Measurements from ENCODE around the gene MFSD12.

The MFSD12 gene

DNA sequence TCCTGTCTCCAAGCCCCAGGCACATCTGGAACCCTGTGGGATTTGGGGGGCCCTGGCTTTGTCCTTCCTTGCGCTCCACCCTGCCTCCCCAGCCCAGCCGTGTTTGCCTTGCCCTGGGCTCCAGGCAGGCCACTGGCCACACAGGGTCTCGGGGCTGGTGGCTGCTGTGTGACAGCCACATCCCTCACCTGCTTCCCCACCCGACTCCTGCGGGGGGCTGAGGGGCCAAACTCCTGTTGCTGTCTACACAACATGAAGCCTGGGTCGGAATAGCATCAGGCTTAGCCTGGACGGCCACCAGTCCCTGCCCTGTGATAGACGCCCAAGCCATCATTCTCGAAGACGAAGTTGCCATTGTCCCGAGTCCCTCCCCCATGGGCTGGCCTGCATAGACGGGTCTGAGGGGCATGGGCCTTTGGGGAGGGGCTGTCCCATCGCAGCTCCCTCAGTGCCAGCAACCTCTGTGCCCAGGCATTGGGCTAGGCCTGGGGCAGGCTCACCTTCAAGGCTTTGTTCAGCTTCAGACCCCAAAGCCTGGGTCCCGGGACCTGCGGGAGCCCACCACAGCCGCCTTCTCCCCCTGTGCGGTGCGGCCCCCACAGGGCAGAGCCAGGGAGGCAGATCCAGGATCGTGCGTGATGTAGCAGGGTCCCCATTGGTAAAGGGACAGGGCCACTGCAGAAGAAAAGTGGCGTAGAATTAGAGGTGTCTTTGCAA is 33.9 kb downstream of the MFSD12 start:
- H3K27ac ChIP-seq = no peak overlapping the region
- TF ChIP-seq, protein P1, sequence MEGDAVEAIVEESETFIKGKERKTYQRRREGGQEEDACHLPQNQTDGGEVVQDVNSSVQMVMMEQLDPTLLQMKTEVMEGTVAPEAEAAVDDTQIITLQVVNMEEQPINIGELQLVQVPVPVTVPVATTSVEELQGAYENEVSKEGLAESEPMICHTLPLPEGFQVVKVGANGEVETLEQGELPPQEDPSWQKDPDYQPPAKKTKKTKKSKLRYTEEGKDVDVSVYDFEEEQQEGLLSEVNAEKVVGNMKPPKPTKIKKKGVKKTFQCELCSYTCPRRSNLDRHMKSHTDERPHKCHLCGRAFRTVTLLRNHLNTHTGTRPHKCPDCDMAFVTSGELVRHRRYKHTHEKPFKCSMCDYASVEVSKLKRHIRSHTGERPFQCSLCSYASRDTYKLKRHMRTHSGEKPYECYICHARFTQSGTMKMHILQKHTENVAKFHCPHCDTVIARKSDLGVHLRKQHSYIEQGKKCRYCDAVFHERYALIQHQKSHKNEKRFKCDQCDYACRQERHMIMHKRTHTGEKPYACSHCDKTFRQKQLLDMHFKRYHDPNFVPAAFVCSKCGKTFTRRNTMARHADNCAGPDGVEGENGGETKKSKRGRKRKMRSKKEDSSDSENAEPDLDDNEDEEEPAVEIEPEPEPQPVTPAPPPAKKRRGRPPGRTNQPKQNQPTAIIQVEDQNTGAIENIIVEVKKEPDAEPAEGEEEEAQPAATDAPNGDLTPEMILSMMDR (IDR thresholded peaks at IDR 0.05) = no peak
- TF ChIP-seq ZFX (IDR thresholded peaks at IDR 0.05; ENCODE audit: borderline replicate concordance) = no peak

DNA sequence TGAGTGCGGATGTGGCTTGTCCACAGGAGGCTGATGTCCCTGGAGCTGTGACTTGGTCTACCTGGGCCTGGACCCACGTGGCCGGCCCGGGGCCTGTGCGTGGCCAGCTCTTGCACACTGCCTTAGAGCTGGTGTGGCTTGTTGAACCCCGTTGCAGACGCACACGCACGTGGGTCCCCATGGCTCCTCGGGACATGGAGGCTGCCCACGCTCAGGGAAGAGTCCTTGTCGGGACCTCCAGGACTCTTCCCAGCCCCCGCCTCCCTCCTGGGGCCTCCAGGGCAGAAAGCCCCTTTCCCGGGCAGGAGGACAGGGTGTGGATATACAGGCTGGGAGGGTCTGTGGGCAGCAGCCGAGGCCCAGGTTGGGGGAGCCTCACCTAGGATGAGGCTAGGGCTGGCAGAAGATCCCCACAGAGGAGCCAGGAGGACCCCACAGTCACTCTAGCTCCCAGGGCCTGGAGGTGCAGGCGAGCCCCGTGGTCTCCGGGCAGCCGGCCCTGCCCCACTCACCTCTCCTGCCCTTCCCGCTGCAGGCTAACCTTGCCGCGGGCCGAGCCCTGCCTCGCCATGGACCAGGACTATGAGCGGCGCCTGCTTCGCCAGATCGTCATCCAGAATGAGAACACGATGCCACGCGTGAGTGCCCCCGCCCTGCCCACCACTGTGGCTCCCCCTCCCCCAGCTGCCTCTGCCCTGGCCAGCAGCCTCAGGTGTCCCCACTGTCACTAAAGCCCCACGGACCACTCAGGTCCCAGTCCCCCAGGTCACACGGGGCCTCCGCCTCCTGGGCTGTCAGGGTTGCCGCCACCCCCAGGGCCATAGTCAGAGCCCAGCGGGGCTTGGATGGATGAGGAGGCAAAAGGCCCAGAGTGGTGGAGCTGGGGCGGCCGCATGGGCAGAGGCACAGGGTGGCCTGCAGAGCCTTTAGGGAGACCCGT is 34.7 kb downstream of the MFSD12 start:
- no peak overlapping the region for H3K27ac ChIP-seq
- no peak for TF ChIP-seq ZFX (IDR thresholded peaks at IDR 0.05; ENCODE audit: borderline replicate concordance)
- TF ChIP-seq, protein P1 (IDR thresholded peaks at IDR 0.05) = no peak

DNA sequence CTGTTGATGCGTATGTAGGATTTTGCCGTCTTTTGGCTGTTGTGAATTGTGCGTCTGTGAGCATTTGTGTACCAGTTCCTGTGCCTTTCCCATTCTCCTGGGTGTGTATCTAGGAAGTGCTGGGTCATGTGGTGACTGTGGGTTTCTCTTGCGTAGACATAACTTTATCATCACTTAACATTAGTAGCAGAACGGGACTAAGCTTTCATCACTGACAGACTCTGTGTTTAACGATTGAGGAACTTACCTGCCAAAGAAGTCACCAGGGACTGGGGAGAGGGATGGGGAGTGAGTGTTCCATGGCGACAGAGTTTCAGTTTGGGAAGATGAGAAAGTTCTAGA is 36.3 kb downstream of the MFSD12 start:
- TF ChIP-seq, protein P1 (IDR thresholded peaks at IDR 0.05) = no peak
- no peak for TF ChIP-seq ZFX (IDR thresholded peaks at IDR 0.05; ENCODE audit: borderline replicate concordance)
- H3K27ac ChIP-seq = no peak overlapping the region

DNA sequence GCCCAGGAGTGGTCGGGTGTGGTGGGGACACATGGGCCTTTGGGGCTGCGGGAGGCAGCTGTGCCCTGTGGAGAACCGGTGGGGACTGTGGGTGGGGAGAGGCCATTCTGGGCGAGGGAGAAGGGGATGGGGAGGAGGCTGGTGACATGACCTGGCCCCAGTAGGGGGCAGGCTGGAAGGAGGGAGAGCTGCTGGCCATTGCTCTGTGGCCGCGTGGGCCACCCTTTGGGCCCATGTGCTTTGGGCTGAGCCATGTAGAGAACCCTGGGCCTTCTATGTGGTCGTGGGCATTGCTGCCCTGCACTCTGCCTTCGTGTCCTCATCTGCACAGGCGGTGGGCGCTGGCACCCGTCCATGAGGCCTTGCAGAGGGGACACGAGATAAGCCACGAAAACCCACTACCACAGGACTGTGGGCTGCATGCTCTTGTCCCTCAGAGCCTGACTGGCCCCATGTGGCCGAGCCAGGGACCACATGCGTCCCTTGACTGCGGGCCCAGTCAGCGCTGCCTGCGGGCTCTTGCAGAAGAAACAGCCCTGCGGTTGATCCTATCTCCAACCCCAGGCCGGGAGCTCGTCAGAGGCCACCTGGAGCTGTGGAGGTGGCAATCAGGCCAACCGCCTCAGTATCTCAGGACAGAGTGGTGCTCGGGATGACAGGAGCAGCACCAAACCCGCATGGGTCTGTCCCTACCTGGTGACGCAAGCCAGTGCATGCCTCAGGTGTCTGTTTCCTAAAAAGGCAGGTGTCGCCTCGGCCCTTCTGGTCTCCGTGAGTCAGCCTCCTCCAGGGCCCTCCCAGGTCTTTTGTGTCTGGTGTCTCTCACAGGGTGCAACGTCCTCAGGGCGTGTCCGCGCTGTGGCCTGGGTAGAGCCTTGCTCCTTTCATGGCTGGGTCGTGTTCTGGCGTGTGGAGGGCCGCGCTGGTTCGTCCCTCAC is 37.0 kb downstream of the MFSD12 start:
- no peak overlapping the region for H3K27ac ChIP-seq
- TF ChIP-seq ZFX (IDR thresholded peaks at IDR 0.05; ENCODE audit: borderline replicate concordance) = no peak
- TF ChIP-seq, protein P1 (IDR thresholded peaks at IDR 0.05) = no peak

DNA sequence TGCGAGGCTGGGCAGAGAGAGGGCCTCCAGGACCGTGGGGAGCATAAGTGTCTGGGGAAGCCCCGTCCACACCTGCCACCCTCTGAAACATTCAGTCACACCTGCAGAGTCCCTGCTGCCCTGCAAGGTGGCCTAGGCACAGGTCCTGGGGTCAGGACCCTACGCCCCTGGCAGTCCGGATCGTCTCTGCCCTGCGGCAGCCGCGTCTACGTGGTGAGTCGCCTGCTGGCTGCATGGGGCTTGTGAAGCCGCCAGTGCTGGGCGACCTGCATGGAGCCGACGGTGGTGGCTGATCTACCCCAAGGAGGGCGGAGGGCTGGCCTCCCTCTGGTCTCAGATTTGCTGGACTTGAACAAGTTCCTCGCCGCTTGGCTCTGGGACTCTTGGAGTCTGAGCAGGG is 38.3 kb downstream of the MFSD12 start:
- no peak for TF ChIP-seq ZFX (IDR thresholded peaks at IDR 0.05; ENCODE audit: borderline replicate concordance)
- TF ChIP-seq, protein P1 (IDR thresholded peaks at IDR 0.05) = no peak
- H3K27ac ChIP-seq = no peak overlapping the region

DNA sequence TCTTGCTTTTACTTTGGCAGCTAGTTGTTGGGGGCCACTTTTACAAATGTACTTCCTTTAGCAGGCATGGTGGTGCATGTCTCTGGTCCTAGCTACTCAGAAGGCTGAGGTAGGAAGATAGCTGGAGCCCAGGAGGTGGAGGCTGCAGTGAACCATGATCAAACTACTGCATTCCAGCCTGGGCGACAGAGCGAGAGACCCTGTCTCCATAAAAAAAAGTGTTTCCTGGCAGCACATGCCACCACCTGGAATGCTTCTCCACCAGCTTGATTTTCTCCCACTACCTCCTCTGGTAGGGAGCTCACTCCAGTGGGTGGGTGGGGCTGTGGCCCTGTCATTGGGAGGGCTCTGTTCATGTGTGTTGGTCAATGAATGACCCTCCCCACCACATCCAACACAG is 38.7 kb downstream of the MFSD12 start:
- no peak for TF ChIP-seq ZFX (IDR thresholded peaks at IDR 0.05; ENCODE audit: borderline replicate concordance)
- TF ChIP-seq, protein P1 (IDR thresholded peaks at IDR 0.05) = no peak
- no peak overlapping the region for H3K27ac ChIP-seq

All from 22Rv1 (cell line).